ENCODE results near the gene SNED1.

SNED1 gene

DNA sequence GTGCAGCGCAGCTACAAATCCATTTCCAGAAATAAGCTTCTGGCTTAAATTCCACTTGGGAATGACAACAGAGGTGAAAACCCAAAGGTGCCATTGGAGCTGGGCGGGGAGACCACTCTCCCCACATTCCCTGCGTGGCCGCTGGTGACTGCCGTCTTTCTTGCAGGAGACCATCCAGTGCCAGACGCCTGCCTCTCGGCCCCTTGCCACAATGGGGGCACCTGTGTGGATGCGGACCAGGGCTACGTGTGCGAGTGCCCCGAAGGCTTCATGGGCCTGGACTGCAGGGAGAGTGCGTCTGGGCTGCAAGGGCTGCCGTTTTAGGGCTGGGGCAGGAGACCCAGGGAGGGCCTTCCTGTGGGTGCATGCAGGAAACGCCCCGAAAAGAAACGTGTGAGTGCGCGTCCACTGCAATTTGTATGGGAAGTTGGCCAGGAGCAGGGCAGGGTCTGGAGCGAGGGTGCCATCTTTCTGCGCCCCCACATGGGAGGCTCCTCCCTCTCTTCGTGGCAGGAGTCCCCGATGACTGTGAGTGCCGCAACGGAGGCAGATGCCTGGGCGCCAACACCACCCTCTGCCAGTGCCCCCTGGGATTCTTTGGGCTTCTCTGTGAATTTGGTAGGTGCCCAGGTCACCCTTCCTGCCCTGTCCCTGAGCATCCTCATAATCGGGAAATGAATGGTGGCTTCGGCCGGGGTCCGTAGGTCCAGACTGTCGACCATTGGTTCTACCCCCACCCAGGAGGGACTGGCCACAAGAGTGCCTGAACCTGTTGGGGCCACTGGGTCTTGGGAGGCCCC lies 49.9 kb downstream of the SNED1 start:
- TF ChIP-seq, protein P1, sequence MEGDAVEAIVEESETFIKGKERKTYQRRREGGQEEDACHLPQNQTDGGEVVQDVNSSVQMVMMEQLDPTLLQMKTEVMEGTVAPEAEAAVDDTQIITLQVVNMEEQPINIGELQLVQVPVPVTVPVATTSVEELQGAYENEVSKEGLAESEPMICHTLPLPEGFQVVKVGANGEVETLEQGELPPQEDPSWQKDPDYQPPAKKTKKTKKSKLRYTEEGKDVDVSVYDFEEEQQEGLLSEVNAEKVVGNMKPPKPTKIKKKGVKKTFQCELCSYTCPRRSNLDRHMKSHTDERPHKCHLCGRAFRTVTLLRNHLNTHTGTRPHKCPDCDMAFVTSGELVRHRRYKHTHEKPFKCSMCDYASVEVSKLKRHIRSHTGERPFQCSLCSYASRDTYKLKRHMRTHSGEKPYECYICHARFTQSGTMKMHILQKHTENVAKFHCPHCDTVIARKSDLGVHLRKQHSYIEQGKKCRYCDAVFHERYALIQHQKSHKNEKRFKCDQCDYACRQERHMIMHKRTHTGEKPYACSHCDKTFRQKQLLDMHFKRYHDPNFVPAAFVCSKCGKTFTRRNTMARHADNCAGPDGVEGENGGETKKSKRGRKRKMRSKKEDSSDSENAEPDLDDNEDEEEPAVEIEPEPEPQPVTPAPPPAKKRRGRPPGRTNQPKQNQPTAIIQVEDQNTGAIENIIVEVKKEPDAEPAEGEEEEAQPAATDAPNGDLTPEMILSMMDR (IDR thresholded peaks at IDR 0.05; ENCODE audit: extremely low read depth, insufficient read depth, missing control alignments) = no peak
- in situ Hi-C loops (cut with MboI; ENCODE audit: low pct_unique_long_range_greater_than_20kb, low sequenced_read_pairs, unreplicated experiment) = no loop called here
- DNase-seq (ENCODE audit: low spot score) = no peak

DNA sequence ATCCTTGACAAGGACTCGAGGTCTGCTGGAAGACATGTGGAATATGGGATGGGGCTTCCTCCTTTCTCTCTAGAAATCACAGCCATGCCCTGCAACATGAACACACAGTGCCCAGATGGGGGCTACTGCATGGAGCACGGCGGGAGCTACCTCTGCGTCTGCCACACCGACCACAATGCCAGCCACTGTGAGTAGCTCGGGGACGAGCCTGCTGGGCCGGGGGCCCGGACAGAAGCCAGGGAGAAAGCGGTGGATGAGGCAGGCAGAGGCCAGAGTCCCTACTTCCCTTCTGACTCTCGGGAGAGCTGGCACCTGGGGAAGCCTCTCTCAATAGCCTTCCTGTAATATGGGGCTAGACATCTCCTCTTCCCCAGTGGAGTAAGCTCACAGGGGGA lies 50.5 kb downstream of the SNED1 start:
- TF ChIP-seq, protein P1 (IDR thresholded peaks at IDR 0.05; ENCODE audit: extremely low read depth, insufficient read depth, missing control alignments) = no peak
- no peak for DNase-seq (ENCODE audit: low spot score)
- in situ Hi-C loops (cut with MboI; ENCODE audit: low pct_unique_long_range_greater_than_20kb, low sequenced_read_pairs, unreplicated experiment) = no loop called here

DNA sequence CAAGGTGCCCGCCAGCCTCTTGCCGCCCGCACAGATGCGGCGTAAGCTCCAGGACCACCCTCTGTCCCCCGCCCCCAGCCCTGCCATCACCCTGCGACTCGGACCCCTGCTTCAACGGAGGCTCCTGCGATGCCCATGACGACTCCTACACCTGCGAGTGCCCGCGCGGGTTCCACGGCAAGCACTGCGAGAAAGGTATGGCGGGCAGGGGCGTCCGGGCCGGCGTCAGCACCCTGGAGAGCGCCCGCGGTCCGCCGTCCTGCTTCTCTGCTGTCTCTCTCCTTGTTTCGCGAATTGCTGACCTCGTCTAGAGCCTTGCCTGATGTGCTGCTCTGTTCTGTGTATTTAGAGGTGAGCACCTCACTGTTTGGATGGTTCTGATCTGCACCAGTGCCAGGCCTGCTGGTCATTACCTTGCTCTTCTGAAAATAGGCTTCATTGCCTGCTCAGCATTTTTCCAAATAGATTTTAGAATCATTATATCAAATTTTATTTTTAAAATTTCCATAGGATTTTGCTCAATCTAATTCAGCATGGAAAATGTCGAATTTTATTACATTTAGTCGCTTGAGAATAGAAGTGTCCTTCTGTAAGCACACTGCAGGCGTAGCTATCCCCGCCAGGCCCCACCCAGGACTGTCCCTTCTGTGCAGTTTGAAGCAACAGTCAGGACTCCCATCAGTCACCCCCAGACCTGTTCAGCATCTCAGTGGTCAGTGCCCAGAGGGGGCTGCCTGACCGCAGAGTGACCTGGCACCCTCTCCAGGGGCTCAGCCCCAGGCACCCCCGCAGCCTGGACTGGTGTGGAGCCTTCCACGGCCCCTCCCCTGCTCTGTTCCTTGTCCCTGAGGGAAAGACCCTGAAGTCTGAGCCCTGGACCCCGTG lies 51.6 kb downstream of the SNED1 start:
- in situ Hi-C loops (cut with MboI; ENCODE audit: low pct_unique_long_range_greater_than_20kb, low sequenced_read_pairs, unreplicated experiment) = no loop called here
- DNase-seq (ENCODE audit: low spot score) = no peak
- TF ChIP-seq, protein P1 (IDR thresholded peaks at IDR 0.05; ENCODE audit: extremely low read depth, insufficient read depth, missing control alignments) = no peak

DNA sequence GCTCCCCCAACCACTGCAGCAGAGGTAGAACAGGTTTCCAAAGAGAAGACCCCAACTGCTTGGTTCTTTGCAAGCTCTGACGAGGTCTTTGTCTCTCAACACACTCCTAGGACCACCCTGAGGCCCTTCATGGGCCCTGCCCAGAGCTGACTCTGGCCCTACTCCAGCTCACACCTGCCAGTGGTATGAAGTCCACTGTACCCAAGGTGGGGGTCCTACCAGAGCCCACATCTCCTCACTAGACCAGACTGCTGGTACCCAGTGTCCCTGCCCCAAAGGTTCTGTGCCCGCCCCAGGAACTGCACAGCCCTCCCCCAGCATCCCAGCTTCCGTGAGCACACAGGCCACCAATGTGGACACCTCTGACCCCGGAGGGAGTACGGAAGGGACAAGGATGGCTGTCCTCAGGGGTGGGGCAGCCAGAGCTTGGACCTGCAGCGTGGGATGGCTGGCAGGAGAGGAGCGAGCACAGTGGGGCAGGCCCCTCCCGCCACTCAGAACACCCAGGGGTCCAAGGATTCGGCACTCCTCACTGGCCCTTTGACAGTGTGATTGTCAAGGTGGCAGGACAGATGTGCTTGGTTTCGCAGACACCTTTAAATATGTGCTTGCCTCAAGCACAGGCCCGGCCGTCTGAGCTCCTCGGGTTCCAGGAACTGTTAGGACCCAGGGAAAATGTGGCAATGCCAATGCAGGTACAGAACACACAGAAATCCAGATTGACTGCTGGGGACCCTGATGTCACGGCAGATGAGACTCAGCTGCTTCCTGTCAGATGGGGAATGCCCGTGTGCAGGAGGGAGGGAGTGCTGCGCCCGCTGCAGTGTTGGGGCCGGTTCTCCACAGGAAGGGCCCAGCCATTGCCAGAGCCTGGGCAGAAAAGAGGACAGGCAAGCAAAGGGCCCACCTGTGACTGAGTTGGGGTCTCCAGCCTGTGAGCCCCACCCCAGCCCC lies 52.5 kb downstream of the SNED1 start:
- TF ChIP-seq, protein P1 (IDR thresholded peaks at IDR 0.05; ENCODE audit: extremely low read depth, insufficient read depth, missing control alignments) = no peak
- in situ Hi-C loops (cut with MboI; ENCODE audit: low pct_unique_long_range_greater_than_20kb, low sequenced_read_pairs, unreplicated experiment) = no loop called here
- DNase-seq (ENCODE audit: low spot score) = no peak

DNA sequence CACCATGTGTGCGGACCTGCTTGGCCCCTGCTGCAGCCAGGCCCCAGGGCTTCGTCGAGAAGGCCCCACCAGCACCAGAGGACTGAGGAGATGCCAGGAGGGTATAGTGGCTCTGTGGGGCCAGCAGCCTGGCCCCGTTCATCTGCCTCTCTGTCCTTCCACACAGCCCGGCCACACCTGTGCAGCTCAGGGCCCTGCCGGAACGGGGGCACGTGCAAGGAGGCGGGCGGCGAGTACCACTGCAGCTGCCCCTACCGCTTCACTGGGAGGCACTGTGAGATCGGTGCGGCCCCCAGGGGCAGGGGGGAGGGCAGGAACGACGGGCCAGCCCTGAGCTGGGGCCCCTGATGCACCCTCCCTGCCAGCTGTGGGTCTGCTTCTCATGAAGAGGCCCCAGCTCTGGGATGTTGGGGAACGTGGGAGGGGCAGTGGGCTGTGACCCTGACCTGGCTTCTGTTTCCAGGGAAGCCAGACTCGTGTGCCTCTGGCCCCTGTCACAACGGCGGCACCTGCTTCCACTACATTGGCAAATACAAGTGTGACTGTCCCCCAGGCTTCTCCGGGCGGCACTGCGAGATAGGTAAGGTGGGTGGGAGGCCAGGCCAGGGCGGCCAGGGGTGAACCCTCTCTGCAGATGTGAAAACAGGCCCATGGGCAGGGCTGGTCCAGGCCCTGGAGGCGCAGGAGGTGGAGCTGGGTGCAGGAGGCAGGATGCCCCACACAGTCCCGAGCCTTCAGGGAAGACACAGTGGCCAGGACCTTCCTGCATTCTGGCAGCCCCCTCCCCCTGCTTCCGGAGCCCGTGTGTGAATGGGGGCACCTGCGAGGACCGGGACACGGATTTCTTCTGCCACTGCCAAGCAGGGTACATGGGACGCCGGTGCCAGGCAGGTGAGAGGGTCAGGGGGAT lies 53.4 kb downstream of the SNED1 start:
- in situ Hi-C loops (cut with MboI; ENCODE audit: low pct_unique_long_range_greater_than_20kb, low sequenced_read_pairs, unreplicated experiment) = no loop called here
- DNase-seq (ENCODE audit: low spot score) = no peak
- TF ChIP-seq, protein P1 (IDR thresholded peaks at IDR 0.05; ENCODE audit: extremely low read depth, insufficient read depth, missing control alignments) = no peak
